ENCODE measurements around the gene MAP3K4. TPM values are rescaled to one million over a fixed set of nuclear protein-coding genes. Genes with fewer than 3 reads are reported as not detected.

MAP3K4 gene
- total and polyA plus RNA-seq, 2 of the 4 experiments (the other 2 are of a cell fraction) = 11.5 to 20.4 TPM

- H3K9me3 ChIP-seq (ENCODE audit: control insufficient read depth, insufficient read depth, low read length) = no peaks in the 10 kb centered on the region
Observed at GRCh38 chr6:161154796-161155335, 163.3 kb downstream of the MAP3K4 start.

More at GRCh38 chr6:161154796-161155335, 163.3 kb downstream of the MAP3K4 start:
- H2BK5ac ChIP-seq (ENCODE audit: low read depth, low read length, poor library complexity, severe bottlenecking) = no peak overlapping the region
- H3K9me1 ChIP-seq (ENCODE audit: insufficient read depth, low read length) = 0 out of 2 replicates have a peak, but pooled peaks cover 4% of the 10 kb centered on the region
- dilution Hi-C loops (cut with HindIII; ENCODE audit: low sequenced_read_pairs, unreplicated experiment) (no loop called here), in situ Hi-C loops (cut with MboI; ENCODE audit: low sequenced_read_pairs) (no loop called here), intact Hi-C loops (cut with micrococcal nuclease) (no loop called here)
- H3K4ac ChIP-seq (ENCODE audit: low read depth, low read length) = no peak overlapping the region
- no peak overlapping the region for H2BK120ac ChIP-seq (ENCODE audit: low read depth, low read length)
- no peak overlapping the region for H2AK9ac ChIP-seq (replicated peaks; ENCODE audit: low read depth, low read length, poor library complexity)
- H2AFZ ChIP-seq (replicated peaks; ENCODE audit: low read length, poor library complexity) = no peak overlapping the region
- no TSS peak for BruUV-seq (replicated peaks)
- ChIA-PET POLR2A (ENCODE audit: unreplicated experiment) (no interaction called here), CTCF (no interaction called here)
- H3K56ac ChIP-seq (ENCODE audit: extremely low read depth, insufficient read depth, low read length) = no peak overlapping the region
- no peaks in the 10 kb centered on the region for H4K20me1 ChIP-seq (ENCODE audit: insufficient read depth, low read length)
- no peak overlapping the region for H3K23ac ChIP-seq (ENCODE audit: low read depth, low read length)
- no peak overlapping the region for H4K8ac ChIP-seq (ENCODE audit: low read depth in 2 of 2, low read length in 2 of 2)
- no peak overlapping the region for H3K27ac ChIP-seq (ENCODE audit: insufficient read depth, low read length)
- H3K4me3 ChIP-seq (ENCODE audit: insufficient read depth, low read depth, low read length) = no peak overlapping the region
- H3K27me3 ChIP-seq (ENCODE audit: control insufficient read depth, insufficient read depth, low read length) = no peaks in the 10 kb centered on the region
- DNase-seq = no peak
- H3K36me3 ChIP-seq (ENCODE audit: control insufficient read depth, insufficient read depth, low read length) = peaks cover 7% of the 10 kb centered on the region
- no peak overlapping the region for H3K9ac ChIP-seq (ENCODE audit: low read depth, low read length)
- H3K14ac ChIP-seq (replicated peaks; ENCODE audit: low read depth, low read length) = no peak overlapping the region
- H4K91ac ChIP-seq (ENCODE audit: insufficient read depth, low read depth, low read length) = no peak overlapping the region
- H2BK20ac ChIP-seq (ENCODE audit: low read depth, low read length) = no peak overlapping the region
- no peaks in the 10 kb centered on the region for H3K79me1 ChIP-seq (ENCODE audit: low read depth in 1 of 2, low read length in 2 of 2)
- H3K4me2 ChIP-seq (ENCODE audit: low read depth, low read length) = no peak overlapping the region
- no peaks in the 10 kb centered on the region for H3K4me1 ChIP-seq (ENCODE audit: control insufficient read depth, insufficient read depth, low read length)
- H2AK5ac ChIP-seq (ENCODE audit: low read depth, low read length) = no peak overlapping the region
- ATAC-seq (ENCODE audit: low read depth) = no peak
- H2BK15ac ChIP-seq (ENCODE audit: low read depth, low read length) = no peak overlapping the region
- no peak for TF ChIP-seq RCOR1 (IDR thresholded peaks at IDR 0.05; ENCODE audit: insufficient replicate concordance, low read length)
- no peak for TF ChIP-seq FOS (IDR thresholded peaks at IDR 0.05; ENCODE audit: low read depth, low read length)
- TF ChIP-seq SMC3 (IDR thresholded peaks at IDR 0.05; ENCODE audit: low read depth, low read length) = no peak
- TF ChIP-seq MXI1 (IDR thresholded peaks at IDR 0.05; ENCODE audit: borderline replicate concordance, low read depth, low read length) = no peak
- TF ChIP-seq USF2 (IDR thresholded peaks at IDR 0.05; ENCODE audit: low read depth, low read length) = no peak
- TF ChIP-seq BHLHE40 (IDR thresholded peaks at IDR 0.05; ENCODE audit: low read depth, low read length) = no peak
- no peak for TF ChIP-seq NFE2L2 (IDR thresholded peaks at IDR 0.05; ENCODE audit: low read depth, low read length)
- no peak for TF ChIP-seq CEBPB (IDR thresholded peaks at IDR 0.05; ENCODE audit: low read depth, low read length)
- TF ChIP-seq CTCF (conservative IDR thresholded peaks at IDR 0.05; ENCODE audit: low read depth, low read length) = no peak
- H3K18ac ChIP-seq (ENCODE audit: low read depth, low read length) = no peak overlapping the region
- WGBS, 2 experiments (ENCODE audit: extremely low coverage in 2 of 2, insufficient read length in 1 of 2) = 93% methylated on average over 8 of the region's 13 CpGs; no CpG with 5 or more reads in 1 of the 2 experiments
- H4K5ac ChIP-seq (ENCODE audit: low read depth, low read length) = no peak overlapping the region
